Endothelial cell of umbilical vein (primary cell): Measurements from ENCODE around the gene PRKCI. TPM values are rescaled to one million over a fixed set of nuclear protein-coding genes. Genes with fewer than 3 reads are reported as not detected.

Source experiments
- BruUV-seq: library from RNA; stranded (reverse); fragments of 400-500 nt; replicated peaks from 2 replicates; lab custom pipeline; 2021; lab: Mats Ljungman, UMichigan
- CTCF ChIA-PET: fragments of 300-600, 350-600 bp; sonication (Branson Sonifier 250); formaldehyde crosslinking; loops from one replicate; lab custom pipeline; 2021; ENCODE audit warnings: antibody characterized with exemption, inconsistent platforms; lab: Charles Lee
- POLR2A ChIA-PET: fragments of 300-600, 350-600 bp; sonication (Branson Sonifier 250); formaldehyde crosslinking; loops from one replicate; lab custom pipeline; 2021; ENCODE audit warnings: antibody characterized with exemption, inconsistent platforms; lab: Charles Lee
- DNase-seq: peaks from one replicate; pipeline ENCODE4 v3.0.0-alpha.2; 2011; ENCODE audit warnings: low read depth, low spot score
- FAIRE-seq: peaks from 2 replicates; lab custom pipeline; 2011; peaks lifted over from hg19 to GRCh38; lab: Jason Lieb, UNC
- H2AFZ ChIP-seq: 2 replicates; pipeline ENCODE4 v1.6.0; 2012; ENCODE audit warnings: low read depth, low read length, control low read depth, inconsistent platforms
- H3K27ac ChIP-seq: 2 replicates; pipeline ENCODE4 v1.5.1; 2011; ENCODE audit warnings: low read depth, mild to moderate bottlenecking, control low read depth, low read length, moderate library complexity; ENCODE audit not compliant: insufficient read depth
- H3K27me3 ChIP-seq, 2 experiments: 2 replicates each; pipeline versions ENCODE4 v1.6.0 to v1.6.1; 2011; ENCODE audit warnings: low read length in 2 of 2, mixed read lengths in 1 of 2; ENCODE audit not compliant: control insufficient read depth in 2 of 2, insufficient read depth in 2 of 2
- H3K36me3 ChIP-seq, 2 experiments: 2 replicates in 1 of 2; 3 replicates in 1 of 2; pipeline ENCODE4 v1.5.1; 2011; ENCODE audit warnings: low read length in 2 of 2, mild to moderate bottlenecking in 1 of 2, moderate library complexity in 1 of 2; ENCODE audit not compliant: control insufficient read depth in 2 of 2, insufficient read depth in 2 of 2; ENCODE audit errors: extremely low read depth in 1 of 2
- H3K4me1 ChIP-seq: 3 replicates; pipeline ENCODE4 v1.5.1; 2011; ENCODE audit warnings: mild to moderate bottlenecking, low read length; ENCODE audit not compliant: control insufficient read depth, insufficient read depth; ENCODE audit errors: extremely low read depth
- H3K4me2 ChIP-seq: 2 replicates; pipeline ENCODE4 v1.6.1; 2011; ENCODE audit warnings: low read length, control low read depth, mixed read lengths; ENCODE audit not compliant: insufficient read depth
- H3K4me3 ChIP-seq, 3 experiments: fragments of 200-600 bp in 1 of 3; sonication (generic), shearing (Covaris generic) in 1 of 3; replicated peaks in 1 of 3; 2 replicates each; pipeline ENCODE4 v1.5.1; 2011 to 2016; ENCODE audit warnings: control low read depth in 3 of 3, low read length in 3 of 3, mild to moderate bottlenecking in 2 of 3, inconsistent platforms in 1 of 3, low read depth in 1 of 3, moderate library complexity in 1 of 3; ENCODE audit not compliant: insufficient read depth in 1 of 3
- H3K79me2 ChIP-seq: 2 replicates; pipeline ENCODE4 v1.6.0; 2012; ENCODE audit warnings: low read length, inconsistent platforms; ENCODE audit not compliant: control insufficient read depth, insufficient read depth
- H3K9ac ChIP-seq: replicated peaks from 2 replicates; pipeline ENCODE3; 2011; ENCODE audit warnings: low read length, control low read depth; ENCODE audit not compliant: insufficient read depth; ENCODE audit errors: extremely low read depth
- H3K9me1 ChIP-seq: replicated peaks from 3 replicates; pipeline ENCODE4 v1.6.0; 2011; ENCODE audit warnings: mild to moderate bottlenecking, low read length; ENCODE audit not compliant: control insufficient read depth, insufficient read depth; ENCODE audit errors: extremely low read depth
- H3K9me3 ChIP-seq: replicated peaks from 2 replicates; pipeline ENCODE4 v1.5.1; 2012; ENCODE audit warnings: low read length, inconsistent platforms; ENCODE audit not compliant: control insufficient read depth, insufficient read depth
- H4K20me1 ChIP-seq: replicated peaks from 2 replicates; pipeline ENCODE3; 2011; ENCODE audit warnings: mild to moderate bottlenecking, low read length; ENCODE audit not compliant: control insufficient read depth, insufficient read depth; ENCODE audit errors: extremely low read depth
- EZH2 ChIP-seq: IDR thresholded peaks from 2 replicates; pipeline ENCODE4 v1.6.1; 2012; ENCODE audit warnings: borderline replicate concordance, low read depth, mild to moderate bottlenecking, moderate library complexity, low read length, inconsistent platforms; ENCODE audit not compliant: severe bottlenecking
- FOS ChIP-seq: IDR thresholded peaks from 2 replicates; pipeline ENCODE4 v1.6.1; 2011; ENCODE audit warnings: mild to moderate bottlenecking, low read length, moderate library complexity, borderline replicate concordance; ENCODE audit not compliant: insufficient read depth
- GATA2 ChIP-seq: IDR thresholded peaks from 2 replicates; pipeline ENCODE4 v1.7.0; 2011; ENCODE audit warnings: low read depth, mild to moderate bottlenecking, moderate library complexity, mixed read lengths, low read length; ENCODE audit not compliant: insufficient read length, insufficient read depth
- JUN ChIP-seq: IDR thresholded peaks from 2 replicates; pipeline ENCODE4 v1.6.1; 2011; ENCODE audit warnings: borderline replicate concordance, low read depth; ENCODE audit not compliant: insufficient read length, insufficient read depth
- MYC ChIP-seq: IDR thresholded peaks from one replicate; pipeline ENCODE4 v1.6.1; 2011; ENCODE audit warnings: mild to moderate bottlenecking, low read depth, low read length
- POLR2A ChIP-seq: IDR thresholded peaks from 2 replicates; pipeline ENCODE4 v1.6.1; 2012; ENCODE audit warnings: low read depth, mild to moderate bottlenecking, control low read depth, low read length
- POLR2AphosphoS5 ChIP-seq: IDR thresholded peaks from 2 replicates; pipeline ENCODE4 v1.6.1; 2012; ENCODE audit warnings: low read depth, mild to moderate bottlenecking, control low read depth, low read length, moderate library complexity; ENCODE audit not compliant: insufficient read depth
- dilution Hi-C: fragments of 300-500 bp; cut with MboI; formaldehyde crosslinking; loops from one replicate; pipeline ENCODE4 v1.15.0; 2019; ENCODE audit warnings: low sequenced_read_pairs; ENCODE audit not compliant: extremely low pct_ligation_motif_present
- intact Hi-C: fragments of 100-400 bp; cut with micrococcal nuclease; formaldehyde crosslinking; loops from one replicate; pipeline ENCODE4 v1.10.0; 2022
- polyA plus RNA-seq, 4 experiments: library from polyadenylated mRNA; depleted of rRNA in 3 of 4; stranded (reverse) in 3 of 4; unstranded in 1 of 4; fragments of >200 nt; gene quantifications; 2 replicates each; pipeline versions ENCODE4 v1.2.1 to v1.2.3, GENCODE V29; 2011 to 2012; ENCODE audit warnings: missing spikeins in 1 of 4
- small RNA-seq: library from RNA; depleted of rRNA; stranded (forward); fragments of <200 nt; gene quantifications from one replicate; pipeline ENCODE3, GENCODE V24; 2012; ENCODE audit warnings: low replicate concordance, low read depth; ENCODE audit not compliant: insufficient read depth, insufficient read length
- total RNA-seq: library from RNA; stranded (reverse); gene quantifications from 2 replicates; pipeline ENCODE4 v1.2.3, GENCODE V29; 2021
- TF ChIP-seq, protein P1 (sequence below): IDR thresholded peaks from 2 replicates; pipeline ENCODE4 v1.6.1; 2011; ENCODE audit not compliant: insufficient read depth, insufficient read length
- TF ChIP-seq, protein P2 (sequence below), 2 donors: IDR thresholded peaks; 1 replicate in 1 of 2; 2 replicates in 1 of 2; pipeline ENCODE4 v1.5.1; 2011; ENCODE audit warnings: low read length in 2 of 2, mild to moderate bottlenecking in 2 of 2, moderate library complexity in 2 of 2, control low read depth in 1 of 2, inconsistent platforms in 1 of 2, low read depth in 1 of 2; ENCODE audit not compliant: insufficient read depth in 1 of 2; ENCODE audit errors: extremely low read depth in 1 of 2

PRKCI gene
- total and polyA plus RNA-seq, 2 donors (not counting 3 experiments of a cell fraction or from before 2014, with no cell fraction given) = 7.1 to 23.9 TPM

DNA sequence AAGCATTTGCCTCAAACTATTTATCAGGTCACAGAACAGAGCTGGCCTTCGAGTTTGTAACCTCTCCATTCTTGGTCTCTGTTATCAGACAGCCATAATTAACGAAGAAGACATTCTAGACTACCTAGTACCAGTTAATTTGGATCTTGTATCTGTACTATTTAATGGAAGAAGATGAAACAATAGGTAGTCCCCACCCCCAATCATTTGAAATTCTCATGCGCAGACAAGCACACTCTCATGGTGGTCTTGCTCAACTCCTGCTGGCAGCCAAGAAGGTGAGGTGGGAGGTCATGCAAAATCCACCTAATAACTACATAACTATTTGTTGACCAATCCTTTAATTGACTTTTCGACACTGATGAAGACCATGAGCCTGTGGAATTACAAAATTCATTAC is 132.5 kb downstream of the PRKCI start:
- peaks cover 21% of the 10 kb centered on the region for H3K79me2 ChIP-seq
- TF ChIP-seq EZH2 (no peak), MYC (no peak), POLR2A (no peak), FOS (no peak), GATA2 (no peak), POLR2AphosphoS5 (no peak), JUN (no peak)
- TF ChIP-seq, protein P1, sequence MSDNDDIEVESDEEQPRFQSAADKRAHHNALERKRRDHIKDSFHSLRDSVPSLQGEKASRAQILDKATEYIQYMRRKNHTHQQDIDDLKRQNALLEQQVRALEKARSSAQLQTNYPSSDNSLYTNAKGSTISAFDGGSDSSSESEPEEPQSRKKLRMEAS = no peak
- TF ChIP-seq, protein P2, sequence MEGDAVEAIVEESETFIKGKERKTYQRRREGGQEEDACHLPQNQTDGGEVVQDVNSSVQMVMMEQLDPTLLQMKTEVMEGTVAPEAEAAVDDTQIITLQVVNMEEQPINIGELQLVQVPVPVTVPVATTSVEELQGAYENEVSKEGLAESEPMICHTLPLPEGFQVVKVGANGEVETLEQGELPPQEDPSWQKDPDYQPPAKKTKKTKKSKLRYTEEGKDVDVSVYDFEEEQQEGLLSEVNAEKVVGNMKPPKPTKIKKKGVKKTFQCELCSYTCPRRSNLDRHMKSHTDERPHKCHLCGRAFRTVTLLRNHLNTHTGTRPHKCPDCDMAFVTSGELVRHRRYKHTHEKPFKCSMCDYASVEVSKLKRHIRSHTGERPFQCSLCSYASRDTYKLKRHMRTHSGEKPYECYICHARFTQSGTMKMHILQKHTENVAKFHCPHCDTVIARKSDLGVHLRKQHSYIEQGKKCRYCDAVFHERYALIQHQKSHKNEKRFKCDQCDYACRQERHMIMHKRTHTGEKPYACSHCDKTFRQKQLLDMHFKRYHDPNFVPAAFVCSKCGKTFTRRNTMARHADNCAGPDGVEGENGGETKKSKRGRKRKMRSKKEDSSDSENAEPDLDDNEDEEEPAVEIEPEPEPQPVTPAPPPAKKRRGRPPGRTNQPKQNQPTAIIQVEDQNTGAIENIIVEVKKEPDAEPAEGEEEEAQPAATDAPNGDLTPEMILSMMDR (IDR thresholded peaks at IDR 0.05; ENCODE audit: extremely low read depth in 1 of 2, insufficient read depth in 1 of 2, low read depth in 1 of 2, low read length in 2 of 2) = no peak
- peak overlapping the region; percentile 30 for H2AFZ ChIP-seq
- peak overlapping the region; percentile 67 for H3K4me2 ChIP-seq
- no peak overlapping the region for H3K4me3 ChIP-seq
- ChIA-PET CTCF (interaction anchor here (0.6 to 2.2 kb wide), 5 partner anchors 10 to 47 kb away, joined by 3 to 7 read pairs (median 4); no protein-coding TSS in a partner anchor), POLR2A (no interaction called here)
- no peaks in the 10 kb centered on the region for H3K9me1 ChIP-seq
- H3K4me1 ChIP-seq = peaks cover 25% of the 10 kb centered on the region
- intact Hi-C loops (loop anchor here (5.0 kb wide), 2 partner anchors 132 to 692 kb away; partner anchors contain the start of genes MECOM and PRKCI), dilution Hi-C loops (no loop called here)
- DNase-seq = no peak
- no peak overlapping the region for H3K9ac ChIP-seq
- H3K9me3 ChIP-seq = no peaks in the 10 kb centered on the region
- H4K20me1 ChIP-seq = no peaks in the 10 kb centered on the region
- H3K27ac ChIP-seq = peak overlapping the region; percentile 24
- H3K36me3 ChIP-seq = no peaks in the 10 kb centered on the region
- FAIRE-seq = no peak
- H3K27me3 ChIP-seq = no peaks in the 10 kb centered on the region
- no TSS peak for BruUV-seq

Small RNA genes within 50 kb of the gene (small RNA-seq; reads per million reads assigned to genes)
- not detected for gene RF00019

Other genes starting within 250 kb of the PRKCI start
- 1.1 and 1.3 TPM in 2 replicates for gene GPR160, start 184.4 kb upstream of the PRKCI start, total RNA-seq
- 0.35 and 0.39 TPM in 2 replicates for gene GPR160, start 184.4 kb upstream of the PRKCI start, polyA plus RNA-seq
- 34.4 and 45.8 TPM in 2 replicates for gene PHC3, start 40.7 kb upstream of the PRKCI start, total RNA-seq
- gene PHC3, start 40.7 kb upstream of the PRKCI start, polyA plus RNA-seq = 35.7 and 41.1 TPM in 2 replicates
- 135 and 149 TPM in 2 replicates for gene SKIL, start 135.3 kb downstream of the PRKCI start, total RNA-seq
- 13.2 and 18.4 TPM in 2 replicates for gene SKIL, start 135.3 kb downstream of the PRKCI start, polyA plus RNA-seq
- 344 and 395 TPM in 2 replicates for gene CLDN11, start 196.4 kb downstream of the PRKCI start, total RNA-seq
- gene CLDN11, start 196.4 kb downstream of the PRKCI start, polyA plus RNA-seq = 147 and 178 TPM in 2 replicates